PFSK-1 (cell line): ENCODE results near the gene SALL3.

Experiments used
- FOXP2 ChIP-seq: optimal IDR thresholded peaks from 2 replicates; pipeline ENCODE3; 2011; ENCODE audit warnings: borderline replicate concordance, control low read depth, inconsistent platforms; ENCODE audit not compliant: insufficient read depth; ENCODE audit errors: extremely low read length, extremely low read depth
- POLR2AphosphoS5 ChIP-seq: IDR thresholded peaks from 2 replicates; pipeline ENCODE4 v1.6.1; 2012; ENCODE audit warnings: low read depth, mild to moderate bottlenecking, control low read depth, low read length, moderate library complexity
- REST ChIP-seq, 2 experiments: IDR thresholded peaks; 2 replicates each; pipeline versions ENCODE4 v1.6.1 to v1.8.0; 2011 to 2012; ENCODE audit warnings: low read depth in 2 of 2, low read length in 2 of 2, control low read depth in 1 of 2, inconsistent platforms in 1 of 2, mild to moderate bottlenecking in 1 of 2, moderate library complexity in 1 of 2; ENCODE audit not compliant: insufficient read depth in 1 of 2
- SIN3A ChIP-seq: IDR thresholded peaks from 2 replicates; pipeline ENCODE4 v1.6.1; 2012; ENCODE audit warnings: mild to moderate bottlenecking, low read length, moderate library complexity, borderline replicate concordance; ENCODE audit not compliant: insufficient read depth
- TAF1 ChIP-seq: IDR thresholded peaks from 2 replicates; pipeline ENCODE4 v1.6.1; 2012; ENCODE audit warnings: low read length, control low read depth, borderline replicate concordance; ENCODE audit not compliant: insufficient read depth

SALL3 gene

DNA sequence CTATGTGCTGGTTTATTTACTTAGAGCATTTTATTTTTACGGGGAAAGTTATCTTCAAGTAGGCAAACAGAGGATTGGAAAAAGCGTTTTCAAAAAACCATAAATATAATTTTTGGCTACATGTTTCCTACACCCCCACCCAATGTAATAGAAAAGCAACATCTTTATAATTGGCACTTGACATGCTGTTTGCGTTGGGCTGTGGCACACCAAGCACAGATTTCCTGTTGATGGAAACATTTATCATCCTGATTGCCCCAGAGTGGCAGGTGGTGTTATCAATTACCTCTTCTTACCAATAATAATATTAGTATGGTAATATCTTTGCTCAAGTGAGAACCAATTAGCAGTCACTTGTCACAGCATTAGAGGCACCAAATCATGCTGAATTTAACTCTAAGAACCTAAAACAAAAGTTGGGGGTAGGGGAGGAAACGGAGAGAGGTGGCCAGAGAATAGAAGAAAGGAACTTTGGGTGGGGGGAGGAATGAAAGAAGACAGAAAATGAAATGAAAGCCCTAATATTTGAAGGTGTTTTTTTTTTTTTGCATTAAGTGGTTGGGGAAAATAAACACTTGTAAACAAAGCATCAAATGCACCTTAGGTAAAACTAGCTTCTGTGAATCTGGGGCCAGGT, 3.8 kb upstream of the SALL3 start:
- TF ChIP-seq SIN3A (no peak), TAF1 (no peak), FOXP2 (no peak), REST (IDR thresholded peaks at IDR 0.05; ENCODE audit: insufficient read depth in 1 of 2, low read depth in 2 of 2, low read length in 2 of 2) (no peak), POLR2AphosphoS5 (no peak)

GRCh38 chr18:78976765-78977636, 2.6 kb upstream of the SALL3 start:
- TF ChIP-seq POLR2AphosphoS5 (no peak), FOXP2 (no peak), REST (IDR thresholded peaks at IDR 0.05; ENCODE audit: insufficient read depth in 1 of 2, low read depth in 2 of 2, low read length in 2 of 2) (no peak), SIN3A (no peak), TAF1 (no peak)

GRCh38 chr18:78977637-78978348, 1.8 kb upstream of the SALL3 start:
- TF ChIP-seq REST (IDR thresholded peaks at IDR 0.05; ENCODE audit: insufficient read depth in 1 of 2, low read depth in 2 of 2, low read length in 2 of 2) (no peak), SIN3A (no peak), TAF1 (no peak), POLR2AphosphoS5 (no peak), FOXP2 (no peak)

DNA sequence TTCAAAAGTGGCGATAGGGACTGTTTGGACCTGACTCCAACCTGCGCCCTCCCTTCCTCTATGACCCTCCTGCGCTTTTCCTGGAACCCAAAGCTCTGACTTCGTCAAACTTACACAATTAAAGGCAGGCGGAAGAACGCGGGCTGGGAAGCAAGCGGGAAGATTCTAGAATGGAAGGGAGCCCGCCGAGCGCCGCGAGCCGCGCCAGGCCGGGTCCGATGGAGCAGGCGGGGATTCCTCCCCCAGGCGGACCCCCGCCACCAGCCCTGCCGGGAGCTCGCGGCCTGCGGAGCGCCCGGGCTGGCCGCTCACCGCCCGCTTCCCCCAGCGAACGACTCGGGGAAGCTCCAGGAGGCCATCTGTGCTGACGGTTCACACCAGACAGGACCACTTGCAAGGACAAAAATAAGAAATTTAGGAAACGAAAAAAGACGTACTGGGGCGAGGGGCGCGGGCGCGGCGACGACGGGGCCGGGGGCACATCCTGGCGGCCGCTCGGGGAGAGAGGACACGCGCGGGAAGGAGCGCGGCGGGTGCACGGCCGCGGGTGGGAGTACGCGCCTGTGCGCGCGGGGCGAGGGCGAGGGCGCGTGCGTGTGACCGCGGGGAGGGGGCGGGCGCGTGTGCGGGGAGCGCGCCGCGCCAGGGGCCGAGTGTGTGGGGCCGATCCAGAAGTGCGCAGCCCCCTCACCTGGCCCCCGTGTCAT, 1.1 kb upstream of the SALL3 start:
- no peak for TF ChIP-seq REST (IDR thresholded peaks at IDR 0.05; ENCODE audit: insufficient read depth in 1 of 2, low read depth in 2 of 2, low read length in 2 of 2)
- no peak for TF ChIP-seq POLR2AphosphoS5
- TF ChIP-seq SIN3A: no peak
- TF ChIP-seq TAF1: no peak
- TF ChIP-seq FOXP2: no peak
